Central memory CD8-positive, alpha-beta T cell (primary cell): ENCODE measurements around the gene PFKFB2.
A peak's percentile ranks its signal among the peaks of the same experiment; 100 is the strongest.
"Not testable (repeated sequence)": the region's sequence is repeated elsewhere in the genome, so short reads cannot be mapped to it uniquely, and the experiment has no call there.

ENCODE experiments used
- ATAC-seq: fragments of 150-1000 bp; cut with Tn5 transposase; replicated peaks from 2 replicates; pipeline ENCODE4 v1.10.0; 2022; ENCODE audit warnings: mild to moderate bottlenecking, moderate FRiP score, moderate number of reproducible peaks; ENCODE audit not compliant: poor library complexity, severe bottlenecking; ENCODE audit errors: extremely low read depth
- DNase-seq, 2 donors: peaks; one replicate each; pipeline ENCODE4 v3.0.0; 2021; ENCODE audit warnings: low spot score in 2 of 2
- H3K27ac Mint-ChIP-seq: one replicate; pipeline ENCODE4 v1.8.0; 2022; ENCODE audit warnings: low read depth, mild to moderate bottlenecking, moderate library complexity, mixed read lengths
- H3K27me3 Mint-ChIP-seq: one replicate; pipeline ENCODE4 v1.8.0; 2022; ENCODE audit warnings: mixed read lengths
- H3K36me3 Mint-ChIP-seq: one replicate; pipeline ENCODE4 v1.8.0; 2022; ENCODE audit warnings: mild to moderate bottlenecking, moderate library complexity, mixed read lengths; ENCODE audit not compliant: insufficient read depth
- H3K4me1 Mint-ChIP-seq: one replicate; pipeline ENCODE4 v1.8.0; 2022; ENCODE audit warnings: mixed read lengths
- H3K4me3 Mint-ChIP-seq: one replicate; pipeline ENCODE4 v1.8.0; 2022; ENCODE audit warnings: mild to moderate bottlenecking, moderate library complexity, mixed read lengths
- H3K9me3 Mint-ChIP-seq: one replicate; pipeline ENCODE4 v1.8.0; 2022; ENCODE audit warnings: mixed read lengths

The PFKFB2 gene

GRCh38 chr1:207034998-207035397 is 18.1 kb upstream of the PFKFB2 start:
- Mint-ChIP-seq H3K27me3 (peaks cover 56% of the 10 kb centered on the region), H3K9me3 (no peaks in the 10 kb centered on the region), H3K36me3 (peaks cover 3% of the 10 kb centered on the region), H3K4me3 (no peak overlapping the region), H3K4me1 (no peaks in the 10 kb centered on the region), H3K27ac (no peak overlapping the region)
- DNase-seq = no peak
- no peak for ATAC-seq

- Mint-ChIP-seq H3K4me1 (no peaks in the 10 kb centered on the region), H3K27me3 (peaks cover 46% of the 10 kb centered on the region), H3K9me3 (no peaks in the 10 kb centered on the region), H3K27ac (no peak overlapping the region), H3K4me3 (no peak overlapping the region), H3K36me3 (peaks cover 3% of the 10 kb centered on the region)
- no peak for ATAC-seq
- no peak for DNase-seq
These were observed 17.1 kb upstream of the PFKFB2 start for GRCh38 chr1:207035877-207036551.

GRCh38 chr1:207036865-207037264 is 16.2 kb upstream of the PFKFB2 start:
- H3K4me1 Mint-ChIP-seq = no peaks in the 10 kb centered on the region
- peaks cover 38% of the 10 kb centered on the region for H3K27me3 Mint-ChIP-seq
- ATAC-seq (no peak), DNase-seq (no peak)
- H3K4me3 Mint-ChIP-seq = no peak overlapping the region
- H3K27ac Mint-ChIP-seq = no peak overlapping the region
- peaks cover 3% of the 10 kb centered on the region for H3K36me3 Mint-ChIP-seq
- H3K9me3 Mint-ChIP-seq = no peaks in the 10 kb centered on the region

GRCh38 chr1:207039380-207040180 is 13.5 kb upstream of the PFKFB2 start:
- Mint-ChIP-seq H3K36me3 (peaks cover 9% of the 10 kb centered on the region), H3K4me1 (peaks cover 13% of the 10 kb centered on the region)

GRCh38 chr1:207040181-207040533 is 12.9 kb upstream of the PFKFB2 start:
- H3K27me3 Mint-ChIP-seq = peaks cover 5% of the 10 kb centered on the region
- no peak overlapping the region for H3K27ac Mint-ChIP-seq
- no peaks in the 10 kb centered on the region for H3K9me3 Mint-ChIP-seq
- DNase-seq = no peak
- peaks cover 9% of the 10 kb centered on the region for H3K36me3 Mint-ChIP-seq
- H3K4me3 Mint-ChIP-seq = no peak overlapping the region
- ATAC-seq = no peak
- peaks cover 17% of the 10 kb centered on the region for H3K4me1 Mint-ChIP-seq

More at GRCh38 chr1:207039380-207040180, 13.5 kb upstream of the PFKFB2 start:
- Mint-ChIP-seq H3K9me3 (no peaks in the 10 kb centered on the region), H3K27me3 (peaks cover 11% of the 10 kb centered on the region), H3K27ac (no peak overlapping the region), H3K4me3 (no peak overlapping the region)
- no peak for ATAC-seq
- no peak for DNase-seq

- DNase-seq, H3K4me3 Mint-ChIP-seq, ATAC-seq, H3K36me3 Mint-ChIP-seq, H3K27ac Mint-ChIP-seq, H3K9me3 Mint-ChIP-seq, H3K27me3 Mint-ChIP-seq: not testable (repeated sequence)
- peaks cover 25% of the 10 kb centered on the region for H3K4me1 Mint-ChIP-seq
These were observed 11.7 kb upstream of the PFKFB2 start for GRCh38 chr1:207041397-207041796.

GRCh38 chr1:207045453-207045852 is 7.6 kb upstream of the PFKFB2 start:
- ATAC-seq = no peak
- Mint-ChIP-seq H3K27me3 (no peaks in the 10 kb centered on the region), H3K4me1 (peaks cover 49% of the 10 kb centered on the region), H3K9me3 (no peaks in the 10 kb centered on the region), H3K4me3 (no peak overlapping the region), H3K36me3 (peaks cover 24% of the 10 kb centered on the region), H3K27ac (no peak overlapping the region)
- no peak for DNase-seq

- no peak overlapping the region for H3K27ac Mint-ChIP-seq
- DNase-seq (no peak), ATAC-seq (no peak)
- no peaks in the 10 kb centered on the region for H3K9me3 Mint-ChIP-seq
- peaks cover 67% of the 10 kb centered on the region for H3K4me1 Mint-ChIP-seq
- H3K36me3 Mint-ChIP-seq = peaks cover 27% of the 10 kb centered on the region
- no peak overlapping the region for H3K4me3 Mint-ChIP-seq
- H3K27me3 Mint-ChIP-seq = no peaks in the 10 kb centered on the region
These were observed 5.6 kb upstream of the PFKFB2 start for GRCh38 chr1:207047505-207047904.

GRCh38 chr1:207048041-207048440 is 5.0 kb upstream of the PFKFB2 start:
- H3K27ac Mint-ChIP-seq = no peak overlapping the region

GRCh38 chr1:207049054-207049453 is 4.0 kb upstream of the PFKFB2 start:
- H3K27ac Mint-ChIP-seq = no peak overlapping the region
- no peak overlapping the region for H3K4me3 Mint-ChIP-seq
- peaks cover 68% of the 10 kb centered on the region for H3K4me1 Mint-ChIP-seq

More at GRCh38 chr1:207048041-207048440, 5.0 kb upstream of the PFKFB2 start:
- H3K27me3 Mint-ChIP-seq = no peaks in the 10 kb centered on the region
- H3K4me3 Mint-ChIP-seq = no peak overlapping the region
- no peak for DNase-seq
- H3K36me3 Mint-ChIP-seq = peaks cover 30% of the 10 kb centered on the region
- ATAC-seq = no peak
- no peaks in the 10 kb centered on the region for H3K9me3 Mint-ChIP-seq
- peaks cover 72% of the 10 kb centered on the region for H3K4me1 Mint-ChIP-seq

GRCh38 chr1:207049514-207049913 is 3.6 kb upstream of the PFKFB2 start:
- DNase-seq (no peak), ATAC-seq (no peak)
- peaks cover 64% of the 10 kb centered on the region for H3K4me1 Mint-ChIP-seq
- peaks cover 29% of the 10 kb centered on the region for H3K36me3 Mint-ChIP-seq
- H3K9me3 Mint-ChIP-seq = no peaks in the 10 kb centered on the region
- peak overlapping the region; percentile 98 for H3K27ac Mint-ChIP-seq
- H3K27me3 Mint-ChIP-seq = no peaks in the 10 kb centered on the region
- peak overlapping the region; percentile 100 for H3K4me3 Mint-ChIP-seq

More at GRCh38 chr1:207049054-207049453, 4.0 kb upstream of the PFKFB2 start:
- DNase-seq (no peak), ATAC-seq (no peak)
- Mint-ChIP-seq H3K36me3 (peaks cover 29% of the 10 kb centered on the region), H3K9me3 (no peaks in the 10 kb centered on the region), H3K27me3 (no peaks in the 10 kb centered on the region)

- ATAC-seq (peak; percentile 50), DNase-seq (peak in 1 of 2 donors; percentile 27)
- H3K4me1 Mint-ChIP-seq = peaks cover 60% of the 10 kb centered on the region
- no peaks in the 10 kb centered on the region for H3K9me3 Mint-ChIP-seq
- H3K4me3 Mint-ChIP-seq = peak overlapping the region; percentile 100
- peak overlapping the region; percentile 98 for H3K27ac Mint-ChIP-seq
- peaks cover 29% of the 10 kb centered on the region for H3K36me3 Mint-ChIP-seq
- H3K27me3 Mint-ChIP-seq = no peaks in the 10 kb centered on the region
These were observed 3.1 kb upstream of the PFKFB2 start for GRCh38 chr1:207049974-207050391.
